ENCODE data around the gene NDUFAF8.

GRCh38 chr17:81237591-81238489 is 1.3 kb upstream of the NDUFAF8 start:
- no peak for TF ChIP-seq CTCF (IDR thresholded peaks at IDR 0.05)
- no peak for TF ChIP-seq POLR2AphosphoS5 (IDR thresholded peaks at IDR 0.05)
- TF ChIP-seq POLR2A (IDR thresholded peaks at IDR 0.05): no peak
- no peak for TF ChIP-seq EP300 (IDR thresholded peaks at IDR 0.05)

Measured in gastroesophageal sphincter (tissue), 3 donors.